Hepatocyte (in vitro differentiated cells): ENCODE results near the gene LHPP. TPM values are rescaled to one million over a fixed set of nuclear protein-coding genes. Genes with fewer than 3 reads are reported as not detected.

ENCODE experiments used
- DNase-seq: peaks from one replicate; pipeline ENCODE4 v3.0.0-alpha.2; 2016; ENCODE audit warnings: low spot score
- H2AFZ ChIP-seq: fragments of 200-600 bp; sonication (generic); 2 replicates; pipeline ENCODE4 v1.6.0; 2016; ENCODE audit warnings: antibody characterized with exemption, mild to moderate bottlenecking
- H3K27ac ChIP-seq: fragments of 200-600 bp; sonication (generic); 2 replicates; pipeline ENCODE4 v1.5.1; 2016; ENCODE audit warnings: mild to moderate bottlenecking
- H3K27me3 ChIP-seq: fragments of 200-600 bp; sonication (generic); 2 replicates; pipeline ENCODE4 v1.6.1; 2016
- H3K36me3 ChIP-seq: fragments of 200-600 bp; sonication (generic); replicated peaks from 2 replicates; pipeline ENCODE4 v1.5.1; 2016; ENCODE audit warnings: low read depth; ENCODE audit not compliant: insufficient read depth
- H3K4me1 ChIP-seq: fragments of 200-600 bp; sonication (generic); 2 replicates; pipeline ENCODE4 v1.5.1; 2016; ENCODE audit warnings: mild to moderate bottlenecking, moderate library complexity; ENCODE audit not compliant: insufficient read depth
- H3K4me2 ChIP-seq: fragments of 200-600 bp; sonication (generic); 2 replicates; pipeline ENCODE4 v1.6.0; 2016
- H3K4me3 ChIP-seq: fragments of 200-600 bp; sonication (generic); 2 replicates; pipeline ENCODE4 v1.5.1; 2016; ENCODE audit warnings: mild to moderate bottlenecking
- H3K79me2 ChIP-seq: fragments of 200-600 bp; sonication (generic); 2 replicates; pipeline ENCODE4 v1.6.0; 2017; ENCODE audit warnings: mild to moderate bottlenecking
- H3K9me2 ChIP-seq: fragments of 200-600 bp; sonication (generic); replicated peaks from 2 replicates; pipeline ENCODE4 v1.6.0; 2017; ENCODE audit warnings: mild to moderate bottlenecking; ENCODE audit not compliant: insufficient read depth
- H3K9me3 ChIP-seq: fragments of 200-600 bp; sonication (generic); 2 replicates; pipeline ENCODE4 v1.5.1; 2016; ENCODE audit warnings: low read depth, mild to moderate bottlenecking
- H4K20me1 ChIP-seq: fragments of 200-600 bp; sonication (generic); 2 replicates; pipeline ENCODE4 v1.6.0; 2016; ENCODE audit warnings: mild to moderate bottlenecking; ENCODE audit not compliant: insufficient read depth, poor library complexity, severe bottlenecking
- EZH2 ChIP-seq: fragments of 200-600 bp; sonication (generic); IDR thresholded peaks from 2 replicates; pipeline ENCODE4 v1.6.1; 2016; ENCODE audit warnings: antibody characterized with exemption, mild to moderate bottlenecking, borderline replicate concordance
- EZH2phosphoT487 ChIP-seq: fragments of 200-600 bp; sonication (generic); IDR thresholded peaks from one replicate; pipeline ENCODE4 v1.6.1; 2018; ENCODE audit warnings: antibody characterized with exemption, mild to moderate bottlenecking, low read depth, moderate library complexity; ENCODE audit not compliant: unreplicated experiment, severe bottlenecking
- WGBS: methylation state at CpG from one replicate; pipeline ENCODE4 v1.1.6; 2016; ENCODE audit warnings: low lambda C conversion rate; ENCODE audit errors: missing lambda C conversion rate; 5-methylcytosine and 5-hydroxymethylcytosine counted together
- polyA plus RNA-seq: library from polyadenylated mRNA; unstranded; fragments of >200 nt; fragmentation: Nextera tagmentation; extraction: Ambion mirVana; gene quantifications from 2 replicates; pipeline ENCODE4 v1.2.1, GENCODE V29; 2016
- total RNA-seq: library from RNA; depleted of rRNA; stranded (reverse); fragments of >200 nt; gene quantifications from 2 replicates; pipeline ENCODE4 v1.2.3, GENCODE V29; 2014
- TF ChIP-seq, protein P1 (sequence below): fragments of 200-600 bp; sonication (generic); IDR thresholded peaks from 2 replicates; pipeline ENCODE4 v1.5.1; 2016; ENCODE audit warnings: antibody characterized with exemption, mild to moderate bottlenecking; ENCODE audit not compliant: poor library complexity

LHPP gene
- total and polyA plus RNA-seq, 2 experiments from 2014 or later = 29.4 to 30.3 TPM

DNA sequence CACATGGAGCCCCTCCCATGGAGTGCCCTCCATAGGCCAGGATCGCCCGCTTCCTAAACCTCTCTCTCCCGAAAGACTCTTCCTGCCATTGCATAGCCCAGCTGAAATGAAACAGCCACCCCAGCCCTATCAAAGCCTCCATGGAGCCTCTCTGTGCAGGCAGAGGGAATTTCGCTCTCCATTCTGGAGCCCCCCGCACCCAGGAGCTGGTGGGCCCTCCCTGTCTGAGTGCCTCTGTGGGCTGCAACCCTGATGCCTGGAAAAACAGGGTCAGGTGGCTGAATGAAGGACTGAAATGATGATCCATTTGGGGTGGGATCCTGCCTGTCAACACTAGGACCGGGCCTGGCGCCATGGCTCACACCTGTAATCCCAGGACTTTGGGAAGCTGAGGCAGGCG is 176.1 kb downstream of the LHPP start:
- H3K9me3 ChIP-seq = no peaks in the 10 kb centered on the region
- no peak overlapping the region for H2AFZ ChIP-seq
- no peak overlapping the region for H3K4me2 ChIP-seq
- H3K79me2 ChIP-seq = peaks cover 32% of the 10 kb centered on the region
- H3K27me3 ChIP-seq = no peaks in the 10 kb centered on the region
- H3K36me3 ChIP-seq = no peaks in the 10 kb centered on the region
- peaks cover 7% of the 10 kb centered on the region for H4K20me1 ChIP-seq
- TF ChIP-seq EZH2 (no peak), EZH2phosphoT487 (no peak)
- TF ChIP-seq, protein P1, sequence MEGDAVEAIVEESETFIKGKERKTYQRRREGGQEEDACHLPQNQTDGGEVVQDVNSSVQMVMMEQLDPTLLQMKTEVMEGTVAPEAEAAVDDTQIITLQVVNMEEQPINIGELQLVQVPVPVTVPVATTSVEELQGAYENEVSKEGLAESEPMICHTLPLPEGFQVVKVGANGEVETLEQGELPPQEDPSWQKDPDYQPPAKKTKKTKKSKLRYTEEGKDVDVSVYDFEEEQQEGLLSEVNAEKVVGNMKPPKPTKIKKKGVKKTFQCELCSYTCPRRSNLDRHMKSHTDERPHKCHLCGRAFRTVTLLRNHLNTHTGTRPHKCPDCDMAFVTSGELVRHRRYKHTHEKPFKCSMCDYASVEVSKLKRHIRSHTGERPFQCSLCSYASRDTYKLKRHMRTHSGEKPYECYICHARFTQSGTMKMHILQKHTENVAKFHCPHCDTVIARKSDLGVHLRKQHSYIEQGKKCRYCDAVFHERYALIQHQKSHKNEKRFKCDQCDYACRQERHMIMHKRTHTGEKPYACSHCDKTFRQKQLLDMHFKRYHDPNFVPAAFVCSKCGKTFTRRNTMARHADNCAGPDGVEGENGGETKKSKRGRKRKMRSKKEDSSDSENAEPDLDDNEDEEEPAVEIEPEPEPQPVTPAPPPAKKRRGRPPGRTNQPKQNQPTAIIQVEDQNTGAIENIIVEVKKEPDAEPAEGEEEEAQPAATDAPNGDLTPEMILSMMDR = no peak
- peaks cover 9% of the 10 kb centered on the region for H3K4me1 ChIP-seq
- 97% methylated on average over 7 of the region's 8 CpGs for WGBS
- H3K4me3 ChIP-seq = no peak overlapping the region
- H3K27ac ChIP-seq = no peak overlapping the region
- H3K9me2 ChIP-seq = no peaks in the 10 kb centered on the region
- no peak for DNase-seq

DNA sequence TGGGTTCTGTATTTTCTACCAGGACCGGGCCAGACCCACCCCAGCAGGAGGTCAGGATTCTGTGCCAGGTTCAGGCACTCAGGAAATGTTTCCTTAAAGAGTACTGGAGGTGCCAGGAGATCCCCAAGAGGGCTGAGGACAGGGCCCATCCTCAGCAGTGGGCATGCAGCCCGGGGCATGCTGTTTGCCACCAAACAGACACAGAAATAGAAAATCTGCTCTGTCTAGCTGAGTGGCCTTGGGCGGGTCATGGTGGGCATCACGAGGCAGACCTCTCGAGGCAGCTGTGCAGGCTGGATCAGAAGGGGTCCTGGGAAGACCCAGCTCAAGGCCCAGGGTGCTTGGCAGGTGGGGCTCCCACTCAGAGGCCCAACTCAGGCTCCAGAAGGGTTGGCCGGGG is 177.6 kb downstream of the LHPP start:
- H4K20me1 ChIP-seq = peaks cover 5% of the 10 kb centered on the region

DNA sequence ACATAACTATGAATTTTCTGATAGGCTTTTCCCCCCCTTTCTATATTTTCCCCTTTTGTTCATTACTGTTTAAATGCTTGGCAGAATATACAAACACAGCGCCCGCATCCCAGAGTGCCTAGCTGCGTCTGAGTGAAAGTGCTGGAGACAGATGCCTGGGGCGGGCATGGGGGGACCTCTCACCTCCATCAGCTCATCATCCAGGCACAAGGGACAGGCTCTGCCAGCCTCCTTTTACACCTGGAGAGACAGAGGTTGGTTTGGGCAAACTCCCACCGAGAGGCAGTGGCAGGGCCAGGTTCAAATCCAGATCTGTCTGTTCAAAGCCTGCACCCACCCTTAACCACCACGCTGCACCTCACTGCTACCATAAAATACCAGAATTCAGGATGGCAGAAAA is 178.0 kb downstream of the LHPP start:
- TF ChIP-seq EZH2phosphoT487 (no peak), EZH2 (no peak)
- TF ChIP-seq, protein P1 = no peak
- Histone ChIP-seq H3K4me1 (peaks cover 9% of the 10 kb centered on the region), H3K4me2 (no peak overlapping the region), H3K9me2 (no peaks in the 10 kb centered on the region), H2AFZ (no peak overlapping the region), H3K36me3 (no peaks in the 10 kb centered on the region), H3K27ac (no peak overlapping the region), H3K27me3 (no peaks in the 10 kb centered on the region), H3K79me2 (peaks cover 21% of the 10 kb centered on the region), H4K20me1 (peaks cover 5% of the 10 kb centered on the region), H3K9me3 (no peaks in the 10 kb centered on the region), H3K4me3 (no peak overlapping the region)
- DNase-seq = no peak
- 97% methylated on average over 6 of the region's 6 CpGs for WGBS

More for the DNA sequence above, 177.6 kb downstream of the LHPP start:
- peaks cover 9% of the 10 kb centered on the region for H3K4me1 ChIP-seq
- H3K4me2 ChIP-seq = no peak overlapping the region
- WGBS = 96% methylated on average over 6 of the region's 6 CpGs
- TF ChIP-seq EZH2phosphoT487 (no peak), EZH2 (no peak)
- TF ChIP-seq, protein P1 = no peak
- H3K9me2 ChIP-seq = no peaks in the 10 kb centered on the region
- no peak overlapping the region for H3K27ac ChIP-seq
- DNase-seq = no peak
- H3K79me2 ChIP-seq = peaks cover 20% of the 10 kb centered on the region
- no peak overlapping the region for H3K4me3 ChIP-seq
- no peaks in the 10 kb centered on the region for H3K27me3 ChIP-seq
- H3K9me3 ChIP-seq = no peaks in the 10 kb centered on the region
- H2AFZ ChIP-seq = no peak overlapping the region
- no peaks in the 10 kb centered on the region for H3K36me3 ChIP-seq

DNA sequence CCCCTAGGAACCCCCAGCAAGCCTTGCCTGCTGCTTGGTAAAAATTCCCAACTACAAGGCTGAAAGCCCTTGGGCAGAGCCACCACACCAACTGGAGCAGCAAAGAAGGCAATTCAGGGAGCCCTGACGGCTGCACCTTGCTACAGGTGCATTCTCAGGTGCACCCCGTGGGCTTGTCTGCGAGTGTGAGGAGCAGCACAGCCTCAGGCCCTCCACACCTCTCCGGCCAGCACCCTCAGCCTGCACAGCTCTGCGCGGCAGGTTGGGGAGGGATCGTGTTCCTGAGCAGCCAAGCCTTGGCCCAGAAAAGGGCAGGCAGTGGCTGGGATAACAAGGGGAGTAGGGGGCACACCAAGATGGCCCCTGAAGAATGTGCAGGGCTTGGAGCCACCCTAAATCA is 178.4 kb downstream of the LHPP start:
- Histone ChIP-seq H3K27ac (no peak overlapping the region), H2AFZ (no peak overlapping the region), H3K79me2 (peaks cover 24% of the 10 kb centered on the region), H4K20me1 (peaks cover 5% of the 10 kb centered on the region), H3K36me3 (no peaks in the 10 kb centered on the region), H3K9me2 (no peaks in the 10 kb centered on the region), H3K4me3 (no peak overlapping the region), H3K9me3 (no peaks in the 10 kb centered on the region), H3K4me2 (no peak overlapping the region), H3K27me3 (no peaks in the 10 kb centered on the region), H3K4me1 (peaks cover 9% of the 10 kb centered on the region)
- WGBS = 87% methylated on average over 7 of the region's 7 CpGs
- no peak for DNase-seq
- TF ChIP-seq EZH2phosphoT487 = no peak
- TF ChIP-seq, protein P1 = no peak
- TF ChIP-seq EZH2 = no peak
